HCT116 (cell line): ENCODE results near the gene KIRREL3. TPM values are rescaled to one million over a fixed set of nuclear protein-coding genes. Genes with fewer than 3 reads are reported as not detected.

Source experiments
- ATAC-seq: fragments of 200-7000 bp; cut with Tn5 transposase; 2 replicates; pipeline ENCODE4 v1.9.1; 2020; ENCODE audit warnings: mild to moderate bottlenecking, moderate library complexity
- BruUV-seq: library from RNA; stranded (reverse); fragments of 400-500 nt; replicated peaks from 2 replicates; lab custom pipeline; 2021; lab: Mats Ljungman, UMichigan
- CTCF ChIA-PET: fragments of 300-600 bp; sonication (Branson Sonifier 250); formaldehyde crosslinking; loops from one replicate; lab custom pipeline; 2021; ENCODE audit warnings: antibody characterized with exemption; lab: Charles Lee
- POLR2A ChIA-PET: fragments of 300-600, 350-600 bp; sonication (Branson Sonifier 250); formaldehyde crosslinking; loops from one replicate; lab custom pipeline; 2021; ENCODE audit warnings: antibody characterized with exemption; lab: Charles Lee
- RAD21 ChIA-PET, 2 experiments: fragments of 300-600 bp; sonication (Branson Sonifier 250); formaldehyde crosslinking; loops; one replicate each; lab custom pipeline; 2023; ENCODE audit warnings: low total read pairs in 2 of 2; ENCODE audit not compliant: uncharacterized antibody in 2 of 2, unreplicated experiment in 2 of 2, low non-redundant PET in 1 of 2; lab: Charles Lee
- DNase-seq: peaks from one replicate; pipeline ENCODE4 v3.0.0-alpha.2; 2010; ENCODE audit warnings: low read depth, low spot score
- H2AFZ ChIP-seq: fragments of 200-600 bp; shearing (Covaris generic), sonication (generic); 2 replicates; pipeline ENCODE4 v1.6.1; 2017; ENCODE audit warnings: low read depth, mixed run types, mixed read lengths, antibody characterized with exemption, low read length; ENCODE audit not compliant: poor library complexity, severe bottlenecking
- H3K27ac ChIP-seq: 2 replicates; pipeline ENCODE4 v1.5.1; 2012; ENCODE audit warnings: low read depth, low read length
- H3K27me3 ChIP-seq: fragments of 200-600 bp; sonication (generic); 2 replicates; pipeline ENCODE4 v1.6.1; 2016; ENCODE audit warnings: mixed run types, low read length, mixed read lengths; ENCODE audit not compliant: insufficient read depth
- H3K36me3 ChIP-seq, 2 experiments: fragments of 200-500 bp in 1 of 2; fragments of 200-600 bp in 1 of 2; sonication (Bioruptor generic) in 1 of 2; sonication (generic) in 1 of 2; 2 replicates each; pipeline versions ENCODE4 v1.5.1 to v1.6.1; 2014 to 2016; ENCODE audit warnings: low read length in 2 of 2, inconsistent platforms in 1 of 2, mixed read lengths in 1 of 2, mixed run types in 1 of 2; ENCODE audit not compliant: insufficient read depth in 2 of 2, control insufficient read depth in 1 of 2
- H3K4me1 ChIP-seq, 2 experiments: fragments of 200-600 bp in 1 of 2; sonication (generic) in 1 of 2; 2 replicates each; pipeline versions ENCODE4 v1.5.1 to v1.6.1; 2012 to 2017; ENCODE audit warnings: low read length in 2 of 2, inconsistent platforms in 1 of 2, mild to moderate bottlenecking in 1 of 2, mixed read lengths in 1 of 2, mixed run types in 1 of 2, moderate library complexity in 1 of 2; ENCODE audit not compliant: insufficient read depth in 2 of 2, control insufficient read depth in 1 of 2
- H3K4me2 ChIP-seq: fragments of 200-600 bp; sonication (generic); 2 replicates; pipeline ENCODE4 v1.6.1; 2017; ENCODE audit warnings: mixed run types, low read length, mixed read lengths
- H3K4me3 ChIP-seq, 2 experiments: fragments of 200-600 bp in 1 of 2; sonication (generic) in 1 of 2; replicated peaks in 1 of 2; 2 replicates each; pipeline ENCODE4 v1.5.1; 2011 to 2016; ENCODE audit warnings: low read length in 2 of 2, control low read depth in 1 of 2, low read depth in 1 of 2, mild to moderate bottlenecking in 1 of 2, mixed read lengths in 1 of 2, mixed run types in 1 of 2
- H3K79me2 ChIP-seq: fragments of 200-600 bp; sonication (generic); 2 replicates; pipeline ENCODE4 v1.6.1; 2017; ENCODE audit warnings: mild to moderate bottlenecking, mixed run types, low read length, moderate library complexity, mixed read lengths; ENCODE audit not compliant: insufficient read depth
- H3K9ac ChIP-seq: fragments of 200-600 bp; sonication (generic); 2 replicates; pipeline ENCODE4 v1.6.1; 2016; ENCODE audit warnings: low read length, mixed read lengths
- H3K9me2 ChIP-seq: fragments of 200-600 bp; sonication (generic), shearing (Covaris generic); 2 replicates; pipeline ENCODE4 v1.6.1; 2017; ENCODE audit warnings: mixed run types, mild to moderate bottlenecking, moderate library complexity; ENCODE audit not compliant: insufficient read depth
- H3K9me3 ChIP-seq, 2 experiments: fragments of 200-500 bp in 1 of 2; fragments of 200-600 bp in 1 of 2; sonication (Bioruptor generic) in 1 of 2; sonication (generic) in 1 of 2; 2 replicates each; pipeline ENCODE4 v1.6.1; 2014 to 2017; ENCODE audit warnings: low read length in 2 of 2, mixed read lengths in 2 of 2, inconsistent platforms in 1 of 2, low read depth in 1 of 2, mild to moderate bottlenecking in 1 of 2, mixed run types in 1 of 2, moderate library complexity in 1 of 2; ENCODE audit not compliant: control insufficient read depth in 1 of 2, insufficient read depth in 1 of 2
- H4K20me1 ChIP-seq: fragments of 200-600 bp; sonication (generic), shearing (Covaris generic); 2 replicates; pipeline ENCODE4 v1.6.1; 2017; ENCODE audit warnings: mixed run types, mild to moderate bottlenecking, moderate library complexity; ENCODE audit not compliant: insufficient read depth
- CBX3 ChIP-seq: IDR thresholded peaks from 2 replicates; pipeline ENCODE4 v1.6.1; 2012; ENCODE audit warnings: low read depth
- EZH2phosphoT487 ChIP-seq: fragments of 200-600 bp; IDR thresholded peaks from 2 replicates; pipeline ENCODE4 v1.6.1; 2018; ENCODE audit warnings: antibody characterized with exemption, borderline replicate concordance
- JUND ChIP-seq: IDR thresholded peaks from 2 replicates; pipeline ENCODE4 v1.6.1; 2012
- POLR2AphosphoS5 ChIP-seq: IDR thresholded peaks from 2 replicates; pipeline ENCODE4 v1.6.1; 2011; ENCODE audit warnings: mild to moderate bottlenecking, low read depth, low read length, moderate library complexity
- YY1 ChIP-seq: IDR thresholded peaks from 2 replicates; pipeline ENCODE4 v1.6.1; 2011; ENCODE audit warnings: low read length, low read depth, moderate library complexity, mild to moderate bottlenecking; ENCODE audit not compliant: insufficient replicate concordance; ENCODE audit errors: extremely low read depth
- intact Hi-C: fragments of 100-400 bp; cut with micrococcal nuclease; formaldehyde crosslinking; loops from 2 replicates; pipeline ENCODE4 v1.10.0; 2022
- total RNA-seq: library from RNA; stranded (reverse); gene quantifications from one replicate; pipeline ENCODE4 v1.2.1, GENCODE V29; 2021; ENCODE audit not compliant: unreplicated experiment
- TF ChIP-seq, protein P1 (sequence below): IDR thresholded peaks from 2 replicates; pipeline ENCODE4 v1.6.1; 2012
- TF ChIP-seq, protein P2 (sequence below): IDR thresholded peaks from 2 replicates; pipeline ENCODE4 v1.6.1; 2012; ENCODE audit warnings: low read depth
- TF ChIP-seq, protein P3 (sequence below): IDR thresholded peaks from 2 replicates; pipeline ENCODE4 v1.6.1; 2011; ENCODE audit warnings: mild to moderate bottlenecking, low read length, moderate library complexity; ENCODE audit not compliant: insufficient replicate concordance; ENCODE audit errors: extremely low read depth
- TF ChIP-seq, protein P4 (sequence below), 3 experiments: fragments of 200-600 bp in 1 of 3; sonication (generic) in 1 of 3; IDR thresholded peaks in 2 of 3; conservative IDR thresholded peaks in 1 of 3; 2 replicates each; pipeline ENCODE4 v1.5.1; 2012 to 2017; ENCODE audit warnings: low read depth in 2 of 3, low read length in 2 of 3, antibody characterized with exemption in 1 of 3, borderline replicate concordance in 1 of 3, control low read depth in 1 of 3, mild to moderate bottlenecking in 1 of 3, mixed read lengths in 1 of 3, mixed run types in 1 of 3, moderate library complexity in 1 of 3; ENCODE audit not compliant: insufficient read depth in 1 of 3

The KIRREL3 gene
- total RNA-seq, 1 experiment from 2014 or later: not detected

DNA sequence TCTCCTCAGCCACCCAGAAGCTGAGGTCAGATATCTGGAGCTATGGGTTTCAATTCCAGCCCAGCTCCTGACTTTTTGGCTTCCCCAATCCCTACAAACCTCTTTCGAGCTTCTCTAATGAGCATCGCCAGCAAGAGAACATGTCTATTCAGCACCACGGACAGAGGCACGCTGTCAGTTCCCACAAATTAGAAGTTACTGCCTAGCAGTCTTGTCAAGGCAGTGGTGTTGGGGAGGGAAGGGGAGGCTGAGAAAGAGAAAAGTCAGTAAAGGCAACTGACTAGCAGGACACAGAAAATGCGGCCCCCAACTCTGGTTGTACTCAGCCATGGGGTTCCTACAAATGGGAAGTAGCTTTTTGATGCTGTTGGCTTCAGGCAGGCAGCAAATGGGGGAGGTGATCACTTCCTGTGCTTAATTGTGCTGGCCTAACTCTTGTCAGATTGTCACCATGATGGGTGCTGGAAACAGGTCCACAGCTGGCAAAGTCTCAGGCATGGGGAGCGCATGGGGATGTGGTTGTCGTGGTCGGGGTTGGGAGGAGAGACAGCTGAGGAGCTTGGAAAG lies 439.2 kb downstream of the KIRREL3 start:
- DNase-seq: no peak
- TF ChIP-seq, protein P1, sequence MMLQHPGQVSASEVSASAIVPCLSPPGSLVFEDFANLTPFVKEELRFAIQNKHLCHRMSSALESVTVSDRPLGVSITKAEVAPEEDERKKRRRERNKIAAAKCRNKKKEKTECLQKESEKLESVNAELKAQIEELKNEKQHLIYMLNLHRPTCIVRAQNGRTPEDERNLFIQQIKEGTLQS: no peak
- TF ChIP-seq, protein P2, sequence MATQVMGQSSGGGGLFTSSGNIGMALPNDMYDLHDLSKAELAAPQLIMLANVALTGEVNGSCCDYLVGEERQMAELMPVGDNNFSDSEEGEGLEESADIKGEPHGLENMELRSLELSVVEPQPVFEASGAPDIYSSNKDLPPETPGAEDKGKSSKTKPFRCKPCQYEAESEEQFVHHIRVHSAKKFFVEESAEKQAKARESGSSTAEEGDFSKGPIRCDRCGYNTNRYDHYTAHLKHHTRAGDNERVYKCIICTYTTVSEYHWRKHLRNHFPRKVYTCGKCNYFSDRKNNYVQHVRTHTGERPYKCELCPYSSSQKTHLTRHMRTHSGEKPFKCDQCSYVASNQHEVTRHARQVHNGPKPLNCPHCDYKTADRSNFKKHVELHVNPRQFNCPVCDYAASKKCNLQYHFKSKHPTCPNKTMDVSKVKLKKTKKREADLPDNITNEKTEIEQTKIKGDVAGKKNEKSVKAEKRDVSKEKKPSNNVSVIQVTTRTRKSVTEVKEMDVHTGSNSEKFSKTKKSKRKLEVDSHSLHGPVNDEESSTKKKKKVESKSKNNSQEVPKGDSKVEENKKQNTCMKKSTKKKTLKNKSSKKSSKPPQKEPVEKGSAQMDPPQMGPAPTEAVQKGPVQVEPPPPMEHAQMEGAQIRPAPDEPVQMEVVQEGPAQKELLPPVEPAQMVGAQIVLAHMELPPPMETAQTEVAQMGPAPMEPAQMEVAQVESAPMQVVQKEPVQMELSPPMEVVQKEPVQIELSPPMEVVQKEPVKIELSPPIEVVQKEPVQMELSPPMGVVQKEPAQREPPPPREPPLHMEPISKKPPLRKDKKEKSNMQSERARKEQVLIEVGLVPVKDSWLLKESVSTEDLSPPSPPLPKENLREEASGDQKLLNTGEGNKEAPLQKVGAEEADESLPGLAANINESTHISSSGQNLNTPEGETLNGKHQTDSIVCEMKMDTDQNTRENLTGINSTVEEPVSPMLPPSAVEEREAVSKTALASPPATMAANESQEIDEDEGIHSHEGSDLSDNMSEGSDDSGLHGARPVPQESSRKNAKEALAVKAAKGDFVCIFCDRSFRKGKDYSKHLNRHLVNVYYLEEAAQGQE: peak; percentile 90
- TF ChIP-seq JUND: no peak
- no peak for TF ChIP-seq YY1
- TF ChIP-seq, all 23 proteins: peak for 1
- no peak overlapping the region for H2AFZ ChIP-seq
- H3K4me2 ChIP-seq: no peak overlapping the region
- no peak overlapping the region for H3K27ac ChIP-seq
- no peaks in the 10 kb centered on the region for H3K9me2 ChIP-seq
- H3K36me3 ChIP-seq: no peaks in the 10 kb centered on the region
- peak; percentile 58; the same call in 1 of the 2 replicates for ATAC-seq
- no peak overlapping the region for H3K9ac ChIP-seq
- H4K20me1 ChIP-seq: no peaks in the 10 kb centered on the region
- no peak overlapping the region for H3K4me3 ChIP-seq
- CTCF ChIA-PET: no interaction called here
- H3K4me1 ChIP-seq: no peaks in the 10 kb centered on the region
- RAD21 ChIA-PET: no interaction called here
- POLR2A ChIA-PET: no interaction called here
- no peaks in the 10 kb centered on the region for H3K79me2 ChIP-seq
- BruUV-seq: no TSS peak
- H3K9me3 ChIP-seq: no peaks in the 10 kb centered on the region
- intact Hi-C loops: no loop called here
- H3K27me3 ChIP-seq: peaks cover 27% of the 10 kb centered on the region

DNA sequence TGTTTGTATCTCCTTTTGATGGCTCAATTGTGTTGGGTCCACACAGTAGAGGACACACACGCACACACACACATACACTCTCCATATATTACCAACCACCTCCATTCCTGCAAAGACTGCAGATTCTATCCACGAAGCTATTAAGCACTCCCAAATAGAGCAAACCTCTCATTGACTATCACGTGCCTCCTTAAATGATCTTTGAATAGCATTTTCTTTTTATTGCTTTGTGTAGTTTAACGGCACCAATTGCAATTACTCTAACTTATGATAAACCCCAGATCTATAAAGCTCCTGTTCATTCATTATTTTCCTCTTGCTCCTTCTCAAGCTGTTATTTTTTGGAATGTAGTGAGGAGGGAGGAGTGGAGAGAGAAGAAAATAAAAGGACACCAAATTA lies 440.3 kb downstream of the KIRREL3 start:
- Histone ChIP-seq H3K4me3 (no peak overlapping the region), H3K4me1 (no peaks in the 10 kb centered on the region), H3K36me3 (no peaks in the 10 kb centered on the region), H3K9ac (no peak overlapping the region), H3K4me2 (no peak overlapping the region), H3K9me3 (no peaks in the 10 kb centered on the region), H3K9me2 (no peaks in the 10 kb centered on the region), H3K79me2 (no peaks in the 10 kb centered on the region), H2AFZ (no peak overlapping the region), H4K20me1 (no peaks in the 10 kb centered on the region), H3K27me3 (peaks cover 24% of the 10 kb centered on the region), H3K27ac (no peak overlapping the region)
- no peak for DNase-seq
- BruUV-seq: no TSS peak
- intact Hi-C loops: no loop called here
- POLR2A ChIA-PET: no interaction called here
- CTCF ChIA-PET: no interaction called here
- ATAC-seq: no peak
- RAD21 ChIA-PET: no interaction called here
- TF ChIP-seq CBX3: no peak
- TF ChIP-seq, protein P1: no peak
- no peak for TF ChIP-seq POLR2AphosphoS5
- TF ChIP-seq, protein P3, sequence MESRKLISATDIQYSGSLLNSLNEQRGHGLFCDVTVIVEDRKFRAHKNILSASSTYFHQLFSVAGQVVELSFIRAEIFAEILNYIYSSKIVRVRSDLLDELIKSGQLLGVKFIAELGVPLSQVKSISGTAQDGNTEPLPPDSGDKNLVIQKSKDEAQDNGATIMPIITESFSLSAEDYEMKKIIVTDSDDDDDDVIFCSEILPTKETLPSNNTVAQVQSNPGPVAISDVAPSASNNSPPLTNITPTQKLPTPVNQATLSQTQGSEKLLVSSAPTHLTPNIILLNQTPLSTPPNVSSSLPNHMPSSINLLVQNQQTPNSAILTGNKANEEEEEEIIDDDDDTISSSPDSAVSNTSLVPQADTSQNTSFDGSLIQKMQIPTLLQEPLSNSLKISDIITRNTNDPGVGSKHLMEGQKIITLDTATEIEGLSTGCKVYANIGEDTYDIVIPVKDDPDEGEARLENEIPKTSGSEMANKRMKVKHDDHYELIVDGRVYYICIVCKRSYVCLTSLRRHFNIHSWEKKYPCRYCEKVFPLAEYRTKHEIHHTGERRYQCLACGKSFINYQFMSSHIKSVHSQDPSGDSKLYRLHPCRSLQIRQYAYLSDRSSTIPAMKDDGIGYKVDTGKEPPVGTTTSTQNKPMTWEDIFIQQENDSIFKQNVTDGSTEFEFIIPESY: no peak
- TF ChIP-seq EZH2phosphoT487: no peak
- TF ChIP-seq, protein P4, sequence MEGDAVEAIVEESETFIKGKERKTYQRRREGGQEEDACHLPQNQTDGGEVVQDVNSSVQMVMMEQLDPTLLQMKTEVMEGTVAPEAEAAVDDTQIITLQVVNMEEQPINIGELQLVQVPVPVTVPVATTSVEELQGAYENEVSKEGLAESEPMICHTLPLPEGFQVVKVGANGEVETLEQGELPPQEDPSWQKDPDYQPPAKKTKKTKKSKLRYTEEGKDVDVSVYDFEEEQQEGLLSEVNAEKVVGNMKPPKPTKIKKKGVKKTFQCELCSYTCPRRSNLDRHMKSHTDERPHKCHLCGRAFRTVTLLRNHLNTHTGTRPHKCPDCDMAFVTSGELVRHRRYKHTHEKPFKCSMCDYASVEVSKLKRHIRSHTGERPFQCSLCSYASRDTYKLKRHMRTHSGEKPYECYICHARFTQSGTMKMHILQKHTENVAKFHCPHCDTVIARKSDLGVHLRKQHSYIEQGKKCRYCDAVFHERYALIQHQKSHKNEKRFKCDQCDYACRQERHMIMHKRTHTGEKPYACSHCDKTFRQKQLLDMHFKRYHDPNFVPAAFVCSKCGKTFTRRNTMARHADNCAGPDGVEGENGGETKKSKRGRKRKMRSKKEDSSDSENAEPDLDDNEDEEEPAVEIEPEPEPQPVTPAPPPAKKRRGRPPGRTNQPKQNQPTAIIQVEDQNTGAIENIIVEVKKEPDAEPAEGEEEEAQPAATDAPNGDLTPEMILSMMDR (IDR thresholded peaks at IDR 0.05 in 2 of 3, conservative IDR thresholded peaks at IDR 0.05 in 1 of 3; ENCODE audit: borderline replicate concordance in 1 of 3, insufficient read depth in 1 of 3, low read depth in 2 of 3, low read length in 2 of 3): no peak
